ENCODE results near the gene ZNF500.

The ZNF500 gene

GRCh38 chr16:4729876-4730275, 37.1 kb downstream of the ZNF500 start:
- TF ChIP-seq, protein P1, sequence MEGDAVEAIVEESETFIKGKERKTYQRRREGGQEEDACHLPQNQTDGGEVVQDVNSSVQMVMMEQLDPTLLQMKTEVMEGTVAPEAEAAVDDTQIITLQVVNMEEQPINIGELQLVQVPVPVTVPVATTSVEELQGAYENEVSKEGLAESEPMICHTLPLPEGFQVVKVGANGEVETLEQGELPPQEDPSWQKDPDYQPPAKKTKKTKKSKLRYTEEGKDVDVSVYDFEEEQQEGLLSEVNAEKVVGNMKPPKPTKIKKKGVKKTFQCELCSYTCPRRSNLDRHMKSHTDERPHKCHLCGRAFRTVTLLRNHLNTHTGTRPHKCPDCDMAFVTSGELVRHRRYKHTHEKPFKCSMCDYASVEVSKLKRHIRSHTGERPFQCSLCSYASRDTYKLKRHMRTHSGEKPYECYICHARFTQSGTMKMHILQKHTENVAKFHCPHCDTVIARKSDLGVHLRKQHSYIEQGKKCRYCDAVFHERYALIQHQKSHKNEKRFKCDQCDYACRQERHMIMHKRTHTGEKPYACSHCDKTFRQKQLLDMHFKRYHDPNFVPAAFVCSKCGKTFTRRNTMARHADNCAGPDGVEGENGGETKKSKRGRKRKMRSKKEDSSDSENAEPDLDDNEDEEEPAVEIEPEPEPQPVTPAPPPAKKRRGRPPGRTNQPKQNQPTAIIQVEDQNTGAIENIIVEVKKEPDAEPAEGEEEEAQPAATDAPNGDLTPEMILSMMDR (IDR thresholded peaks at IDR 0.05; ENCODE audit: extremely low read depth, insufficient read depth, missing control alignments), result no peak
- in situ Hi-C loops (cut with MboI; ENCODE audit: low pct_unique_long_range_greater_than_20kb, low sequenced_read_pairs, unreplicated experiment), result loop anchor here (25.0 kb wide), 1 partner anchor 332 kb away; the partner anchor contains the start of genes ALG1 and C16orf89
- DNase-seq (ENCODE audit: low spot score), result no peak

- TF ChIP-seq, protein P1 (IDR thresholded peaks at IDR 0.05; ENCODE audit: extremely low read depth, insufficient read depth, missing control alignments), result no peak
- in situ Hi-C loops (cut with MboI; ENCODE audit: low pct_unique_long_range_greater_than_20kb, low sequenced_read_pairs, unreplicated experiment), result loop anchor here (25.0 kb wide), 1 partner anchor 334 kb away; the partner anchor contains the start of genes ALG1 and C16orf89
- DNase-seq (ENCODE audit: low spot score), result no peak
These were observed 38.3 kb downstream of the ZNF500 start for GRCh38 chr16:4728676-4729075.

DNA sequence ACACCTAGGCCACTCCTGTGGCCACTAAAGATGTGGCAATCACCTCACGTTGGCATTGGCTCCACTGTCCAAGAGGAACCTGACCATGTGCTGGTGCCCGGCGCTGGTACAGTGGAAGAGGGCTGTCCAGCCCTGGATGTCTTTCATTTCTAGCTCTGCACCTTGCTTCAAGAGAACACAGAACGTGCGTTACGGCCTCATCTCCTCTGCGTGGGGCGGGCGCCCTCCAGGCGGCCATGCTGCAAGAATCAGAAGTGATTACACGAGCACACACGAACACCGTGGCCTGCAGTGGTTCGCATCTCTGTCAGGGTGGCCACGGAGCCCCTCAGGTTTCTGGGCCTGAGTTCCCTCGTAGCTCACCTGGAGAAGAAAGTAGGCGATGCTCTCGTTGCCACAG, 40.3 kb downstream of the ZNF500 start:
- in situ Hi-C loops (cut with MboI; ENCODE audit: low pct_unique_long_range_greater_than_20kb, low sequenced_read_pairs, unreplicated experiment), result loop anchor here (25.0 kb wide), 1 partner anchor 336 kb away; the partner anchor contains the start of genes ALG1 and C16orf89
- no peak for DNase-seq (ENCODE audit: low spot score)
- TF ChIP-seq, protein P1 (IDR thresholded peaks at IDR 0.05; ENCODE audit: extremely low read depth, insufficient read depth, missing control alignments), result no peak

GRCh38 chr16:4724661-4725270, 42.2 kb downstream of the ZNF500 start:
- DNase-seq (ENCODE audit: low spot score), result no peak
- TF ChIP-seq, protein P1 (IDR thresholded peaks at IDR 0.05; ENCODE audit: extremely low read depth, insufficient read depth, missing control alignments), result no peak
- in situ Hi-C loops (cut with MboI; ENCODE audit: low pct_unique_long_range_greater_than_20kb, low sequenced_read_pairs, unreplicated experiment), result loop anchor here (25.0 kb wide), 1 partner anchor 338 kb away; the partner anchor contains the start of genes ALG1 and C16orf89

- DNase-seq (ENCODE audit: low spot score), result no peak
- in situ Hi-C loops (cut with MboI; ENCODE audit: low pct_unique_long_range_greater_than_20kb, low sequenced_read_pairs, unreplicated experiment), result no loop called here
- TF ChIP-seq, protein P1 (IDR thresholded peaks at IDR 0.05; ENCODE audit: extremely low read depth, insufficient read depth, missing control alignments), result no peak
These were observed 43.7 kb downstream of the ZNF500 start for GRCh38 chr16:4723071-4723767.

- TF ChIP-seq, protein P1 (IDR thresholded peaks at IDR 0.05; ENCODE audit: extremely low read depth, insufficient read depth, missing control alignments), result no peak
- no peak for DNase-seq (ENCODE audit: low spot score)
- in situ Hi-C loops (cut with MboI; ENCODE audit: low pct_unique_long_range_greater_than_20kb, low sequenced_read_pairs, unreplicated experiment), result no loop called here
These were observed 48.5 kb downstream of the ZNF500 start for GRCh38 chr16:4718466-4718865.

Data from GM13977 (cell line).